GM18499 (cell line): ENCODE measurements around the gene ZNF500.
"Not testable (repeated sequence)": the region's sequence is repeated elsewhere in the genome, so short reads cannot be mapped to it uniquely, and the experiment has no call there.

Source experiments
- ATAC-seq: cut with Tn5 transposase; IDR thresholded peaks from one replicate; pipeline ENCODE4 v1.9.1; 2021; ENCODE audit warnings: moderate number of reproducible peaks; ENCODE audit not compliant: insufficient read depth, unreplicated experiment

ZNF500 gene

GRCh38 chr16:4747906-4748681 is 18.9 kb downstream of the ZNF500 start:
- ATAC-seq, result no peak

GRCh38 chr16:4746991-4747574 is 19.9 kb downstream of the ZNF500 start:
- no peak for ATAC-seq

- no peak for ATAC-seq
Measured at GRCh38 chr16:4746215-4746614, 20.7 kb downstream of the ZNF500 start.

GRCh38 chr16:4745274-4745569 is 21.7 kb downstream of the ZNF500 start:
- no peak for ATAC-seq

- ATAC-seq, result no peak
Measured at GRCh38 chr16:4744555-4745273, 22.2 kb downstream of the ZNF500 start.

- ATAC-seq, result no peak
Measured at GRCh38 chr16:4743226-4743878, 23.6 kb downstream of the ZNF500 start.

GRCh38 chr16:4738370-4738769 is 28.6 kb downstream of the ZNF500 start:
- not testable (repeated sequence) for ATAC-seq

- ATAC-seq, result no peak
Measured at GRCh38 chr16:4737545-4737944, 29.4 kb downstream of the ZNF500 start.

- no peak for ATAC-seq
Measured at GRCh38 chr16:4736546-4736945, 30.4 kb downstream of the ZNF500 start.

- ATAC-seq, result peak; percentile 14
Measured at GRCh38 chr16:4734730-4735535, 32.0 kb downstream of the ZNF500 start.

- peak; percentile 44 for ATAC-seq
Measured at GRCh38 chr16:4734063-4734729, 32.8 kb downstream of the ZNF500 start, which contains the start of the genes ANKS3 and DNAAF8. Gene ANKS3, minus strand, starts transcription at chr16:4734271. Its CDS starts 4,122 bp downstream, at chr16:4730149. Gene DNAAF8, plus strand, starts transcription at chr16:4734537. Its CDS starts 1,978 bp downstream, at chr16:4736515.

GRCh38 chr16:4733747-4734062 is 33.3 kb downstream of the ZNF500 start:
- no peak for ATAC-seq

GRCh38 chr16:4733211-4733742 is 33.7 kb downstream of the ZNF500 start:
- ATAC-seq, result no peak

- no peak for ATAC-seq
Measured at GRCh38 chr16:4729876-4730275, 37.1 kb downstream of the ZNF500 start.

- ATAC-seq, result no peak
Measured at GRCh38 chr16:4728676-4729075, 38.3 kb downstream of the ZNF500 start.

GRCh38 chr16:4726616-4727015 is 40.3 kb downstream of the ZNF500 start:
- ATAC-seq, result no peak

- no peak for ATAC-seq
Measured at GRCh38 chr16:4724661-4725270, 42.2 kb downstream of the ZNF500 start.

- ATAC-seq, result no peak
Measured at GRCh38 chr16:4723071-4723767, 43.7 kb downstream of the ZNF500 start.
